Activated effector memory CD4-positive, alpha-beta T cell treated with anti-CD3 and anti-CD28 coated beads, Interleukin-2, amount 50 U/mL, for 16 hours (primary cell): ENCODE results near the gene FPGS.

ENCODE experiments used
- DNase-seq: peaks from one replicate; pipeline ENCODE4 v3.0.0-alpha.2; 2020

FPGS gene

DNA sequence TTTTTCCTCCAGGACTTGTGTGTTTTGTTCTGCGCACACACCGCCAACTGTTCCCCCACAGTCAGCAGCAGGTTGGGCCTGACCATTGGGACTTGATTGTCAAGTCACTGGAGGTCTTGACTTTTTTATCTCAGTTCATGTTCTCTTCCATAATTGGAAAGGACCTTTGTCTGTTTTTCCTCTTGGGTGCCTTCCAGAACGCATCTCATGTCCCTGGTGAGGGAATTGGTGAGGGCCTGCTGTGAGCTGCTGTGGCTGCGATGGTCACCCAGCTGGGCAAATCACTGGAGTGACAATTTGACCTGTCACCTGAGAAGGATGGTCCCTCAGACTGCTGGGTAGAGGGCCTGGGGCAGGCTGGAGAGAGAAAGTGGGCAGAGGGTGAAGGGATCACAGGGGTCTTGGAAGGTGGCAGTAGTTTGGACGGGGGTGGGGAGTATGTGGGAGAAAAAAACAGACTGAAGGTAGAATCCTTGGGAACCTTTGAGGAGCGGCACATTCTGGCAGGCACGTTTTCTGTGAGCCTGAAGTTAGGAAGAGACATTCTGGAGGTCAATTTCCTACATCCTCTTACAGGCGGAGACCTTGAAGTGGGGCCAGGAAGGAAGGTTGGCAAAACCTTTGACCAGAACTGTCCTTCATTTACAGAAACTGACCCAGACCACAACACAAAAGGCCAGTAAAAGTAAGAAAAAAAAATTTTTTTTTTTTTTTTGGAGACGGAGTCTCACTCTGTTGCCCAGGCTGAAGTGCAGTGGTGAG is 12.4 kb upstream of the FPGS start:
- no peak for DNase-seq

DNA sequence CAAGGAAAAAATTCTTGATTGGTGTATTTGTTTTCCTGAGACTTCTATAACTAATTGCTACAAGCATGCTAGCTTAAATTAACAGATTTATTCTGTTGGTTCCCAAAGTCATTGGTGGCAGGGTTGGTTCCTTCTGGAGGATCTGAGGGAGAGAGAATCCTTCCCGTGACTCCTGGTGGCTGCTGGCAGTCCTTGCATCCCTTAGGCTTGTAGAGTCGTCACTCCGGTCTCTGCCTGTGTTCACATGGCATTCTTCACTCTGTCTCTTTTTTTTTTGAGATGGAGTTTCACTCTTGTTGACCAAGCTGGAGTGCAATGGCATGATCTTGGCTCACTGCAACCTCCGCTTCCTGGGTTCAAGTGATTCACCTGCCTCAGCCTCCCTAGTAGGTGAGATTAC is 11.6 kb upstream of the FPGS start:
- no peak for DNase-seq

DNA sequence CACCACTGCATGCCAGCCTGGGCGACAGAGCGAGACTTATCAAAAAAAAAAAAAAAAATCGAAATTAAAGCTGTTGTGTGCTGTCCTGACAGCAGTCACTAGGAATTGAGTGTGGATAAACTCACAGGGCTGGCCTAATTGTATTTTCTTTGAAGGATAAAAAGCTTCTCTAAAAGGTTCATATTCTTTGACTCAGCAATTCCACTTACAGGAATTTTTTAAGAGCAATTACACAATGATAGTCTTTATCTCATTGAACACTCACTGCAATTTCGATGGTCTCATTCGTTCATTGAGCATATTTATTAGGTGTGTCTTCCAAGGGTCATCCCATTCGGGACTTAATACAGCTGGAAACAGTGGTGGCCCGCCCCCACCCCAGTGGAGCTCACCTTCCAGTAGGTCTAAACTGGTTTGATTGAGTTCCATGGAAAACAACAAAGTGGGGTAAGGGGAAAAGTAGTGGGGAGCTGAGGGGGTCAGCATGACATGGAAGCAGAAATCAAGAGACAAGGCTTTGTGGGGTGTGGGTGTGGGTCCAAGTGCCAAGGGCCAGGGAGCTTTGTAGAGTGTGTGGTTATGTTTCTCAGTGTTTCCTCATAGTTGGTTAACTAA is 10.2 kb upstream of the FPGS start:
- DNase-seq: no peak

DNA sequence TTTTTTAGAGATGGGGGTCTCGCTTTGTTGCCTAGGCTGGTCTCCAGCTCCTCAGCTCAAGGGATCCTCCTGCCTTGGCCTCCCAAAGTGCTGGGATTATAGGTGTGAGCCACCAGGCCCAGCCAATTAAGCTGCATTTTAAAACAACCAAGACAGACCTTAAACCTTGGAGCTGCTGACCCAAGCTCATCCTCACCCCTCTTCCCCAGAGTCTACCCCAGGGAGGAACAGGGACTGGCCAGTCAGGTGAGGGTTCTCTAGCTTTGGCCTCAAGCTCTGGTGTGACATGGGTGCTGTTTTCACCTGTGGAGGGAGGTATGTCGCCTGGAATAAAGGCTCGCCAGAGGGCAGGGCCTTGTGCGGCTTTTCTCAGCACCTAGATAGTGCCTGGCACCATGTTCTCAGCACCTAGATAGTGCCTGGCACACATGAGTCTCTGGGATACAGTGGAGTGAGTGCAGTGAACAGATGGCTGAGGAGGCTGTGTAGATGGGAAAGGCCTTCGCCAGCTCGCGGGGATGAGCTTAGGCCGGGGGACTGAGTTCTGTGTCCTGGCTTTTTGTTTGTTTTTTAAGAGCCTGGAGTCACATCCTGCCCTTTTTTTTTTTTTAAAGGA is 9.5 kb upstream of the FPGS start:
- DNase-seq: no peak

DNA sequence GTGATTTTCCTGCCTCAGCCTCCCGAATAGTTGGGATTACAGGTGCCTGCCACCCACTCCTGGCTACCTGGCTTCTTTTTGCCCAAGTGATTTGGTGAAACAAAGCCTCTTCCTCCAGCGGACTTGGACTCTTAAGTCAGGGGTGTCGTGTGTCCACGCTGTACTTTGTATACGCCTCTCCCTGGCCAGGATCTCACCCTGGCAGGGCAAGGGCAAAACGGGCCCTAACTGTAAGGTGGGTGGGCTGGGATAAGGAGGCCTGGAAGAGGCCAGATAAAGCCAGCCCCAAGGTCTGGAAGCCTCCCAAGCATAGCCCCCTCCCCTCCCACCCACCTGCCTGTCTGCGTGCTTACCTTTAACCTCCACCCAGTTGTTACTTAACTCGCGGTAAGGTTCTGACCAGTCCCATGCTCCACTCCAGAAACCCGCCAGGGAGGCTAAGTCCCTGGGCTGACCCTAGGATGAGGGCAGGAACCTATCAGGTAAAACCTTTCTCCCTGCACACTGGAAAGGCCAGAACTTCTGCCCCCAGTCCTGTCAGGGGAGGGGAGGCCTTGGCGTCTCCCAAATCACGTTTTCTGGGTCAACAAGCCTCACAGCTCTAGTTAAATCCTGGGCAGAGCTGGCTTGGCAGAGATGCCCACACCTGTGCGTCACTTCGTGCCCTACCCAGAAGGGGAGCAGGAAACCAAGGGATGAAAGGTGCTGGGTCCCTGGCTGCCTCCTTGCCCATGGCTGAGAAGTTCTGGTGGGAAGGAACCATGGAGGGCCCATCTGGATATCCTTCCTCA is 8.5 kb upstream of the FPGS start:
- no peak for DNase-seq

DNA sequence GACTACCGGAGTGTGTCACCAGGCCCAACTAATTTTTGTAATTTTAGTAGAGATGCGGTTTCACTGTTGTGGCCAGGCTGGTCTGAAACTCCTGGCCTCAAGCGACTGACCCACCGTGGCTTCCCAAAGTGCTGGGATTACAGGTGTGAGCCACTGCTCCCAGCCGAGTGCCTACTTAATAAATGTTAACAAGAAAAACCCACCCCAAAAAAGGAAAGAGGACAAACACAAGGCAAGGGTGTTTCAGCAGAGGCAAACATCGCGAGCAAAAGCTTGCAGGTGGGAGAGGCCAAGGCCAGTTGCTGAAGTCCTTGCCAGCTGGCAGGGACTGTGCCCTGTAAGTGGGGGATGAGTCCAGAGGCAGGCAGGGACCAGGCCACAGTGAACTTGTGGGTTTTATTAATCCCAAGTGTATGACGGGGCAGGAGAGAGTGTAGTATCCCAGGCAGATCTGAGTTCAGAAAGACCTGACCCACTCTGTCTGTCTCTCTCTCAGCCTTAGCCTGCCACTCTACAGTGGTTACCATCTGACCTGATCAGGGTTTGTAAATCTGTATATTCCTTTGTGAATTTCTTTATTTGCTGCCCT is 6.4 kb upstream of the FPGS start:
- DNase-seq: no peak

DNA sequence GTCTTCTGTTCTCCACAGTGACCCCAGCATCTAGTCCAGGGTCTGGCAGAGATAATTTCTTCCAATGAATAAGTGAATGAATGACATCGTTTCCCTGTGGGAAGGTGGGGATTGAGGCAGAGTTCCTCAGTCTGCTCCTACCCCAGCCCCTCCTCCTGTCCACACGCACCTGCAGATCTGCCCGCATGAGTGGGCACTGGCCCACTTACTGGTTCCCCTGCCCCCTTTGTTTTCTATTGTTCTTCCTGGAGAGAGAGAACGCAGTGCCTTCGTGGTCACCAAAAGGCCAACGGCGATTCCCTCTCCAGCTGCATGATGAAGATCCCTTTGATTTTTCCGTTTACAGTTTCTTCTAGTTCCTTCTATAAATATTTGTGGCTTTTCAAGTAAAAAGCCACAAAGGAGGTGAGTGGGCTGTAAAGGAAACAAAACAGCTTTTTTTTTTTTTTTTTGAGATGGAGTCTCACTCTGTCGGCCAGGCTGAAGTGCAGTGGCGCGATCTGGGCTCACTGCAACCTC is 5.8 kb upstream of the FPGS start:
- DNase-seq: no peak

DNA sequence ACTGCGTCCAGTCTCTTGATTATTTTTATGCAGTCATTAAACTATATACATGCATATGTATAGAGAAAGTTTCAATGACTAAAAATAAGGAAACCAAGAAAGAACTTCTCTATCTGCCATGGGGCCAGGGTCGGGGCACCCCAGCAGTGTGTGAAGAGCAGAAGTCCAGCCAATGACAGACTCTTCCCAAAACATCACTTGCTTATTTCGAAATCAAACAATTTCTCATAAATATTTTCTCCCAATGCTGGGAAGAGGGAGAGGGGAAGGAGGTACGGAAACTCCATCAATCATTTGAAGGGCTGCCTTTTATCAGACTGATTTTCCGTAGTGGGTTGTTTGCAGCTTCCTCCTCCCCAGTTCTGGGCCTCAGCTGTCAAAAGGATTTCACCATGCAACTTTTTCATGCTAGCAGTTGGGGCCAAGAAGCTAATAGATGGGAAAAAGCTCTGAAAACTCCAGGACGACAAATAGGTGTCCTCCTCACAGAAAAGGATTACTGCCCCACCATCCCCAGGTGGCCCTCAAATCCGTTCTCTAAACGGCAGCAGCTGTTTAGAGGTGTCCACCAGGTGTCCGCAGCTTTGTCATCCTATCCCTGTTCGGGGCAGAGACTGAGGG is 617 bp upstream of the FPGS start:
- DNase-seq: no peak

DNA sequence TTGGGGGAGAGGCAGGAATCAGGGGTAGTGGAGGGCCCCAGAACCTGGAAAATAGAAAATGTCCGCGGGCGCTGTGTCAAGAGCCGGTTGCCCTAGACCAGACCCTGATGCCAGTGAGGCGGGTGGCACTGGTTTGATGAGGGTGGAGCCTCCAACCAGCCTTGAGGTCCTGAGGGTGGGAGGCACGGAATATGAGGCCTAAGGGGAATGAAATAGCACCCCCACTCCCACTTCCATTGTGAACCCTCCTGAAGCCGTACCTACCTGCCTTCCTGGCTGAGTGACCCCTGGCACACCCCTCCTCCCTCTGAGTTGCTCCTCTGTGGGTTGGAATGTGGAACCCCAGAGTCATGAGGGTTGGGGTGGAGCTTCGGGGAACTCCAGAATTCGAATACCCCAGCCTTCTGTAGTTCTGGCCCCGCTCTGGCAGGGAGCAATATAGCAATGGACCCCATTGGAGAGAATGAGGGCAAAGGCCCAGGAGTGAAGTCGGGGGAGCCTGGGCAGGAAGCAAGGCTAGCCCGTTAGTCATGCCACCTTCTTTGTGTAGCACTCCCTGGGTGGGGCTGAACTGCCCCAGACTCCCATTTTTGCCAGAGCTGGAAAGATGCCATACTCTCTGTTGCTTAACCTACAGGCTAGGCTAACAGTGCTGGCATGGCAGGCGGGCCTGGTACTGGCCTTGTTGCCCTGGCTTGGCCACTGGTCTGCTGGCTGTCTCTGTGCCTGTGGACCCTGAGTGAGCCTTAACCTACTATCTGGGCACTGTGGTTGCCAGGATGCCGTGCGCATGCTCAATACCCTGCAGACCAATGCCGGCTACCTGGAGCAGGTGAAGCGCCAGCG is 1.0 kb downstream of the FPGS start:
- DNase-seq: peak; percentile 72

DNA sequence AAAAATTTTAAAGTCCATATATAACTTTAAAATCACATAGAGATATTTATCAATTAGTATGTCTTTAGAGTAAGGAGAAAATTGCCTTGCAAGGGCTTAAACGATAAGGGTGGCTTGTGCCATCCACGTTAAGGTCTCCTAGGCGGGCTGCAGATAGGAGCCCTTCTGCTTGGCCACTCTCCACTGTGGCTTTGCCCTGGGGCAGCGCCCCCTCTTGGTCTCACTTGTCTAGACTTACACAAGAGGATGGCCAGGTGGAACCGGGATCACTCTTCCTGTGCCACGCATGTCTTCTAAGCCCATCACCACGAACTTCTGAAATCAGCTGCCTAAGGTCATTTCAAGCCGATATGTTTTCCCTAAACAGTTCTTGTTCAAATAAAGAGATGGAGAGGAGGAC is 2.9 kb downstream of the FPGS start:
- DNase-seq: peak; percentile 78

DNA sequence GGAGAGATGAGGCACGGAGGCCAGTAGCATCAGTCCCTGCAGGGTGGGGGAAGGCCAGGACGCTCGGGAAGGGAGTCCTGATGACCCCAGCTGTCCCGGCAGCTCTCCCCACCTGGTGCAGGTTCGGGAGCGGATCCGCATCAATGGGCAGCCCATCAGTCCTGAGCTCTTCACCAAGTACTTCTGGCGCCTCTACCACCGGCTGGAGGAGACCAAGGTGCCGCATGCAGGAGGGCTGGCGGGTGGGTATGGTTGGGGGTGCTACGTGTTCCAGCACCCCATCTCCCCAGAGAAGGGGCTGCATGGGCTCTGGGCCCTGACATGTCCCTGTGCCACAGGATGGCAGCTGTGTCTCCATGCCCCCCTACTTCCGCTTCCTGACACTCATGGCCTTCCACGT is 4.2 kb downstream of the FPGS start:
- no peak for DNase-seq

DNA sequence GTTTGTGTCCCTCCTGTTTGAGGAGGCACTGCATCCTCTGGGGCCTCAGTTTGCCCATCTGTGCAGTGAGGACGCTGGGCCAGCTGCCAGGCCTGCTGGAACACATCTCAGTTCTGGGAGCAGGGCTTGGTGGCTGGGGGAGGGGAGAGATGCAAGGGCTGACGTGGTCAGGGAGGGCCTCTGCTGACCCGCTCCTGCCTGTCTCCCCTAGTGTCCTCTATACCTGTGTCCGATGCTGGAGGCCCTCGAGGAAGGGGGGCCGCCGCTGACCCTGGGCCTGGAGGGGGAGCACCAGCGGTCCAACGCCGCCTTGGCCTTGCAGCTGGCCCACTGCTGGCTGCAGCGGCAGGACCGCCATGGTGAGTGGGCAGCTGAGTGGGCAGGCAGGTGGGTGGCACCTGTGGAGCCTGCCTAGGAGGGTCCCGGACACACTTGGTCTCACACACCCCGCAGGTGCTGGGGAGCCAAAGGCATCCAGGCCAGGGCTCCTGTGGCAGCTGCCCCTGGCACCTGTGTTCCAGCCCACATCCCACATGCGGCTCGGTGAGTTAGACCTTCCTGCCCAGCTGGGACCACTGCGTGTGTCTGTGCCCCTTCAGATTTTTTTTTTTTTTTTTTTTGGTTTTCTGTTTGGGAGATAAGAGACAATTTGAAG is 5.8 kb downstream of the FPGS start:
- no peak for DNase-seq

DNA sequence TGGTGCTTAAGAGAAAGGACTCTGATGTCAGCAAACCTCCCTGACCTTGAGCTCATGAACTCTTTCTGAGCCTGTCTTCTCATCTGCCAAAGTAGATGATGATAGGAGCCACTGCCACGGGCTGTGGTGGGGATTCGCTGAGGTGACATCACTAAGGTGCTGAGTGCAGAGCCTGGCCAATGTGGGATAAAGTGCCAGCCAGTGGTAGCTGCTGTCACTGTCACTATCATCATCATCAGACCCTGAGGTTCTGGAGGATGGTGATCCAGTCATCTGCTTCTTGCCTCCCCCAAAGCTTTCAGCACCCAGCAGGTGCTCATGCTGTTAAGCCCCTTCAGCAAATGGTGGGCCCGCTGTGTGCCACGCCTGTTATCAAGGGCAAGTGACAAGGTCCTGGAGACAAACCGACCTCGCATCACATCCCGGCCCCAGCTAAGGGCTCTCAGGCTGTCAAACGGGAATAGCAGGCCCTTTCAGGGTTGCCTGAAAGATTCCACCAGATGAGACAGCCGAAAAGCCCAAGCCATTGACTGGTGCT is 6.4 kb downstream of the FPGS start:
- no peak for DNase-seq

DNA sequence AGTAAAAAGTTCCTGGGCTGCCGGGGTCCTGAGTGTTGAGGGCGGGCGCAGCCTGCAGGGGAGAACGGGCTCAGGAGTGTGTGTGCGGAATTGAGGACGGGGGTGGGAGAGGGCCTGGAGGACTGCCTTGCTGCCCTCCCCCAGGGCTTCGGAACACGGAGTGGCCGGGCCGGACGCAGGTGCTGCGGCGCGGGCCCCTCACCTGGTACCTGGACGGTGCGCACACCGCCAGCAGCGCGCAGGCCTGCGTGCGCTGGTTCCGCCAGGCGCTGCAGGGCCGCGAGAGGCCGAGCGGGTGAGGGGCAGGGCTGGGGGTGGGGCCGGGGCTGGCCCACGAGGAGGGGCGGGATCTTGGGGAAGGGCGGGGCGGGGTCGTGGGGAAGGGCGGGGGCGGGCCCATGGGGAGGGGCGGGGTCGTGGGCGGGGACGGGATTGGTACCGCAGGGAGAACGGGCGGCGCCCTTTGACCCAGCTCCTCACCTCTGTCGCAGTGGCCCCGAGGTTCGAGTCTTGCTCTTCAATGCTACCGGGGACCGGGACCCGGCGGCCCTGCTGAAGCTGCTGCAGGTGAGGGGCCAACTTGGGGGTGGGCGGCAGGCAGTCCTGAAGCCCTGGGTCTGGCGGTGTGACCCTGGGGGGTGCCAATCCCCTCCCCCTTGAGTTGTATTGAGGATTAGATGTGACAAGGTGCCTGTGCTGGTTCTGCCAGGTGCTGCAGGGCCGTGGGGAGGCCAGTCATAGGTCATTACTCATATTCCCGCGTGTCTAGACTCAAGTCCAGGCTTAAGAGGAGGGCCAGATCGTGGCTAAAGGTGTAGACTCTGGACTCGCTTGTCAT is 7.1 kb downstream of the FPGS start:
- no peak for DNase-seq

DNA sequence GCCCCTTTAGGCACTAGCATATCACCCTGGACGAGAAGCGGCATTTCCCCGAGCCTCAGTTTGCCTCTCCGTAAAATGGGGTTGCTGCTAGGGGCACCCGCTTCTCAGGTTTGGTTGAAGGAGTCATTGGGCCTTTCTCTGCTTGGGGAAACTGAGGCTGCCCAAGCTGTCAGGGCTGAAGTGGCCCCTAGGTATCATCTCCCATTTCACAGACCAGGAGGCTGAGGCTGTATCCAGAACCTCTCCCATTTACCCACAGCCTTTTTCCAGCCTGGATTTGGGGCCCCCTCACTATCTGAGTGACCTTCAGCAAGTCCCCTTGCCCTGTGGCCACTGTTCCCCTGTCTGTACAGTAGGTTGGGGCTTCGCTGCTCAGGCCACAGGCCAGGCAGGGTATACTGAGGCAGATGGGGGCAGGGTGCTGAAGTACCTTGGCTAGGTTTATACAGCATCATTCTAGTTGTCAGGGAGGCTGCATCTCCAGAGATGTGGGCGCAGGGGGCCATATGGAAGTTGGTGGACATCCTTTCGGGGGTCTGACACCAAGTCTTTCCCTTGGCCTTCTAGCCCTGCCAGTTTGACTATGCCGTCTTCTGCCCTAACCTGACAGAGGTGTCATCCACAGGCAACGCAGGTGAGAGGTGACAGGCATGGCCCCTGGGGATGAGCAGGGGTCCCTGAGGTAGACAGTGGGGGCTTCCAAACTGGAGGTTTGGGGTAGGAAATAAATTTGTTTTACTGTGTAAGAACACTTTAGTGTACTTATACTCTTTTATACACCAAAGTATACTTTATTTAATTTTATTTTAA is 7.9 kb downstream of the FPGS start:
- DNase-seq: no peak

DNA sequence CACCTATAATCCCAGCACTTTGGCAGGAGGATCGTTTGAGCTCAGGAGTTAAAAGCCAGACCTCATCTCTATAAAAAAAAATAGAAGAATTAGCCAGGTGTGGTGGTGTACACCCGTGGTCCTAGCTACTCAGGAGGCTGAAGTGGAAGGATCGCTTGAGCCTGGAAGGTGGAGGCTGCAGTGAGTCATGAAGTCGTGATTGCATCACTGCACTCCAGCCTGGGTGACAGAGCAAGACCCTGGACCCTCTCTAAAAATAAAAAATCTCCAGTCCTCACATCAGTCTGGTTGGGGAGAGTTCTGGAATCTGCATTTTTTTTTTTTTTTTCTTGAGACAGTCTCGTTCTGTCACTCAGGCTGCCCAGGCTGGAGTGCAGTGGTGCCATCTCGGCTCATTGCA is 9.3 kb downstream of the FPGS start:
- DNase-seq: no peak

DNA sequence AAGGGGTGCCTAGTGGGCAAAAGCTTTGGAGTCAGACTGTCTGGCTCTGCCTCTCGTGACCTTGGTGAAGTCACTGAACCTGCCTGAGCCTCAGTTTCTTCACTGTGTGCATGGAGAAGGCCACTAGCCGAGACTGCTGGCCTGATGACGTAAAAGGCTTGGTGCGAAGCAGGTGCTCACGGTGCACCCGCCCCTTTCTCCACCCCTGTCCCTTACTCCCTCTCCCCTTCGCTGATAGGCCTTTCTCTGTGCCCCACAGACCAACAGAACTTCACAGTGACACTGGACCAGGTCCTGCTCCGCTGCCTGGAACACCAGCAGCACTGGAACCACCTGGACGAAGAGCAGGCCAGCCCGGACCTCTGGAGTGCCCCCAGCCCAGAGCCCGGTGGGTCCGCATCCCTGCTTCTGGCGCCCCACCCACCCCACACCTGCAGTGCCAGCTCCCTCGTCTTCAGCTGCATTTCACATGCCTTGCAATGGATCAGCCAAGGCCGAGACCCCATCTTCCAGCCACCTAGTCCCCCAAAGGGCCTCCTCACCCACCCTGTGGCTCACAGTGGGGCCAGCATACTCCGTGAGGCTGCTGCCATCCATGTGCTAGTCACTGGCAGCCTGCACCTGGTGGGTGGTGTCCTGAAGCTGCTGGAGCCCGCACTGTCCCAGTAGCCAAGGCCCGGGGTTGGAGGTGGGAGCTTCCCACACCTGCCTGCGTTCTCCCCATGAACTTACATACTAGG is 10.4 kb downstream of the FPGS start:
- no peak for DNase-seq

DNA sequence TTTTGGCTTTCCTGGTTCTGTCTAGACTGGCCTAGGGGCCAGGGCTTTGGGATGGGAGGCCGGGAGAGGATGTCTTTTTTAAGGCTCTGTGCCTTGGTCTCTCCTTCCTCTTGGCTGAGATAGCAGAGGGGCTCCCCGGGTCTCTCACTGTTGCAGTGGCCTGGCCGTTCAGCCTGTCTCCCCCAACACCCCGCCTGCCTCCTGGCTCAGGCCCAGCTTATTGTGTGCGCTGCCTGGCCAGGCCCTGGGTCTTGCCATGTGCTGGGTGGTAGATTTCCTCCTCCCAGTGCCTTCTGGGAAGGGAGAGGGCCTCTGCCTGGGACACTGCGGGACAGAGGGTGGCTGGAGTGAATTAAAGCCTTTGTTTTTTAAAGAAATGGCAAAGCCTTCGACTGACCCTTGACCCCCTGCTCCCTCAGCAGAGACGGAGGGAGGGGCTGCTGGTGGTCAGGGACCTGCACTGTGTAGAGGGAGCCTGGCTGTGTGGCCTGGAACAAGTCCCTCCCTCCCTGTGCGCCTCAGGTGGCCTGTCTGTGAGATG is 11.1 kb downstream of the FPGS start:
- DNase-seq: no peak
